OCI-LY1 (cell line): Measurements from ENCODE around the gene ZNF263.

Experiments used
- CTCF ChIP-seq: fragments of 200-600 bp; sonication (generic), shearing (Covaris generic); IDR thresholded peaks from 2 replicates; pipeline ENCODE4 v1.5.1; 2017; ENCODE audit warnings: mild to moderate bottlenecking, antibody characterized with exemption, low read length, moderate library complexity, mixed read lengths
- EZH2 ChIP-seq: fragments of 200-600 bp; sonication (generic), shearing (Covaris generic); IDR thresholded peaks from 2 replicates; pipeline ENCODE4 v1.8.0; 2017; ENCODE audit warnings: borderline replicate concordance, mixed run types, mild to moderate bottlenecking, antibody characterized with exemption, low read length, moderate library complexity, mixed read lengths

- no peak for TF ChIP-seq CTCF
- no peak for TF ChIP-seq EZH2
Observed at GRCh38 chr16:3249020-3249419, 34.3 kb upstream of the ZNF263 start.
